GM19372 (cell line): Measurements from ENCODE around the gene AKR7A3.
"Not testable (repeated sequence)": the region's sequence is repeated elsewhere in the genome, so short reads cannot be mapped to it uniquely, and the experiment has no call there.

ENCODE experiments used
- ATAC-seq: cut with Tn5 transposase; IDR thresholded peaks from one replicate; pipeline ENCODE4 v1.9.1; 2021; ENCODE audit warnings: mild to moderate bottlenecking, low read depth, moderate library complexity; ENCODE audit not compliant: unreplicated experiment

The AKR7A3 gene

GRCh38 chr1:19288324-19289241, at the start of gene AKR7A3:
AKR7A3 (minus strand) TSS chr1:19288770; CDS start chr1:19288709, 61 bp downstream.
- ATAC-seq = not testable (repeated sequence)

- ATAC-seq = no peak
Measured at GRCh38 chr1:19338323-19338762, 49.8 kb upstream of the AKR7A3 start.

GRCh38 chr1:19337289-19337688, 48.7 kb upstream of the AKR7A3 start:
- ATAC-seq = no peak

GRCh38 chr1:19336543-19336942, 48.0 kb upstream of the AKR7A3 start:
- no peak for ATAC-seq

GRCh38 chr1:19333587-19334354, 45.2 kb upstream of the AKR7A3 start:
- ATAC-seq = no peak

GRCh38 chr1:19332832-19333231, 44.3 kb upstream of the AKR7A3 start:
- ATAC-seq = no peak

- ATAC-seq = no peak
Measured at GRCh38 chr1:19331262-19331878, 42.8 kb upstream of the AKR7A3 start.

GRCh38 chr1:19330449-19331135, 42.0 kb upstream of the AKR7A3 start:
- ATAC-seq = no peak

- ATAC-seq = no peak
Measured at GRCh38 chr1:19329611-19330010, 41.0 kb upstream of the AKR7A3 start.

GRCh38 chr1:19329188-19329587, 40.6 kb upstream of the AKR7A3 start:
- ATAC-seq = no peak

- ATAC-seq = no peak
Measured at GRCh38 chr1:19328486-19328885, 39.9 kb upstream of the AKR7A3 start.

GRCh38 chr1:19327736-19328135, 39.2 kb upstream of the AKR7A3 start:
- no peak for ATAC-seq

GRCh38 chr1:19327301-19327700, 38.7 kb upstream of the AKR7A3 start:
- ATAC-seq = no peak

GRCh38 chr1:19326748-19327065, 38.1 kb upstream of the AKR7A3 start:
- no peak for ATAC-seq

- no peak for ATAC-seq
Measured at GRCh38 chr1:19325958-19326747, 37.6 kb upstream of the AKR7A3 start.

GRCh38 chr1:19325368-19325957, 36.9 kb upstream of the AKR7A3 start:
- ATAC-seq = no peak

- ATAC-seq = no peak
Measured at GRCh38 chr1:19324665-19324990, 36.1 kb upstream of the AKR7A3 start.

- ATAC-seq = no peak
Measured at GRCh38 chr1:19323987-19324664, 35.6 kb upstream of the AKR7A3 start.

GRCh38 chr1:19322481-19322880, 33.9 kb upstream of the AKR7A3 start:
- no peak for ATAC-seq
